Activated CD4-positive, alpha-beta T cell treated with anti-CD3 and anti-CD28 coated beads for 48 hours (primary cell): ENCODE measurements around the gene APOA1.

Experiments used
- DNase-seq: peaks from one replicate; pipeline ENCODE4 v3.0.0-alpha.2; 2020

APOA1 gene

DNA sequence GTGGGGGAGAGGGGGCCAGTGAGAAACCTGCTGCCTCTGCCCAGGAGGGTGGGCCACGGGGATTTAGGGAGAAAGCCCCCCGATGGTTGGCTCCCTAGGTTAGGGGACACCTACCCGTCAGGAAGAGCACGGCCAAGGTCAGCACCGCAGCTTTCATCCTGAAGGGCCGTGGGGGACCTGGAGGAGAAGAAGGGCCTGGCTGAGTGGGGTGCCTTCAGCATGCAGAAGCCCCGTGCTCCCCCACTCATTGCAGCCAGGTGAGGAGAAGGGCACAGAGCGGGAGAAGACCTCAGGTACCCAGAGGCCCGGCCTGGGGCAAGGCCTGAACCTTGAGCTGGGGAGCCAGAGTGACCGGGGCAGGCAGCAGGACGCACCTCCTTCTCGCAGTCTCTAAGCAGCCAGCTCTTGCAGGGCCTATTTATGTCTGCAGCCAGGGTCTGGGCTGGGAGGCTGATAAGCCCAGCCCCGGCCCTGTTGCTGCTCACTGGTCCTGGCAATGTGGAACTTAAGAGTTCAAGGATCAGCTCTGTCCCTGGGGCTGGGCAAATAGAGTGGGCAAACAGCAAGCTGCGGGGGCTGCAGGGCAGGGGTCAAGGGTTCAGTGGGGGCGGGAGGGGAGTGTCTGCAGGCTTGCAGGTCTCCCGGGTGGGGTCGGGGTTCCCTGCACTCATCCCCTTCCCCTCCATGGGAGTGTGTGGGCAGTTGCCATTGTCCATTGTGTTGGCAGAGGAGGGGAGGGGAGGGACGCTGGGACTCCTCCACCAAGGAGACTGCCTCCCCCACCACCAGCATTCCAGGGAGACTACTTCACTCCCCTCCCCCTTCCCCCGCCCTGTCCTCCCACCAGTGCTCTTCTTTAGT, at the start of gene APOA1:
TSS of gene APOA1 (minus strand) at position 392 of the 861 bp plus-strand sequence. CDS start at position 157, 235 bp downstream.
- DNase-seq = no peak

DNA sequence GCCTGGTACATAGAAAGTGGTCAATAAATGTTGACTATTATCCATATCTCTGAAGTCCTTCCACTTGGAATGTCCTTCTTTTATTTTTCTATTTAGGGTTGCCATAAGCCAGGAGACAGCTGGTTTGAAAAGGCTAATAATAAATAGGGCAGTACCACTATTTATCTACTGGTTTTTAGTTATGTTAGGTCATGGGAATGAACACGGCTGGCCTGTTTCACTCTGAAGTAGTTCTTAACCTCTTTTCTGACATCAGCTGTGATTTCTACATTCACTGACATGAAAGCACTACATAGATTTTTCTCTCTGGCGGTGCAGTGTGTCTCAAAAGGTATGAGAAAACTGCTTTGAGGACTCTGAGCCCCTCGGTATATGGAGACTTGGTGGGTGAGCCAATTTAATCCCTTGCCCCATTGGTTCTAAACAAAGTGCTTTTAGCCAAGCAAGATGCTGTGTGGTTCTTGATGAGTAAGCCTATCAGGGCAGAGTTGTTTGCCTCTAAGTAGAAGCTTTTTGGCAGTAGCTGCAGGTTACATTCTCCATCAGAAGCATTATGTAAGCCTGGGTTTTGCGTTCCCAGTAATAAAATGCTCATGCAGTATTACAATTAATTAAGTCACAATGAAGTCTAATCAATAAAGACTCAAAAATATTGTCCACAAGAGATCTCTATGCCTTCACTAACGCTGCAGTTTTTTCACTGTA, 48.7 kb upstream of the APOA1 start:
- DNase-seq = no peak

DNA sequence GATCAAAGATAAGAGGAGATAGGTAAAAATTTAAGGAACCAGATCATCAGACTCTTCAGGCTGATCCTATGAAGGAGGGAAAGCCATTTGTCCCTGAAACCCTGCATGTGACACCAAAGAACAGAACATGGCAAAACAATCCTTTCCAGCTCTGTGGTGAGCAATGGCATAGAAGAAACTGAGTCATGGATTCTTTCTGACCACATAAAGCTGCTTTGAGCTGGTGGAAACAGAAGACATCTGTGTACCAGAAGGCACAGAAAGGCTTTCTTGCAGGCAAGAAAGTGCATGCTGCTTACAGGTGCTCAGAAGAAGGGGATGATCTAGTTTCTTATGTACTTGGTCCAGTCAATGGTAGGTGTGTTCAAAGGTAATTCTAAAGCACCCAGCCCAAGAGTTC, 45.0 kb upstream of the APOA1 start:
- DNase-seq = peak; percentile 18

DNA sequence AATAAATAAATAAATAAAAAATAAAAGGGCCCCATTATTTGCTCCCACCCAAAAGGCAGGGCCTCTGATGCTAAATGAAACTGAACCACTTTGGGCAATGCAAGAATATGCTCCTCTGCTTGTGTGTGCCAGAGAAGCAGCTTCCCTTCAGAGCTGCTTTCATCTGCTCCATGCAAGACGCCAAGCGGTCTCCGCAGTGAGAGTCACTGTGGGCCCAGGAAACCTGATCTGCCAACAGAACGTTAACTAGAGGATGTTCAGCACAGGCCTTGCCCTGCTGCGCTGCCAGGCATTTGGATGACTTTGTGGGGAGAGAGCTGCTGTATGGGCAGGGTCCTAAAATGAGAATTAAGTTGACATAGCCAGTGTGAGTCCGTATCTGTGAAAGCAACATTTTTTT, 43.7 kb upstream of the APOA1 start:
- DNase-seq = no peak

DNA sequence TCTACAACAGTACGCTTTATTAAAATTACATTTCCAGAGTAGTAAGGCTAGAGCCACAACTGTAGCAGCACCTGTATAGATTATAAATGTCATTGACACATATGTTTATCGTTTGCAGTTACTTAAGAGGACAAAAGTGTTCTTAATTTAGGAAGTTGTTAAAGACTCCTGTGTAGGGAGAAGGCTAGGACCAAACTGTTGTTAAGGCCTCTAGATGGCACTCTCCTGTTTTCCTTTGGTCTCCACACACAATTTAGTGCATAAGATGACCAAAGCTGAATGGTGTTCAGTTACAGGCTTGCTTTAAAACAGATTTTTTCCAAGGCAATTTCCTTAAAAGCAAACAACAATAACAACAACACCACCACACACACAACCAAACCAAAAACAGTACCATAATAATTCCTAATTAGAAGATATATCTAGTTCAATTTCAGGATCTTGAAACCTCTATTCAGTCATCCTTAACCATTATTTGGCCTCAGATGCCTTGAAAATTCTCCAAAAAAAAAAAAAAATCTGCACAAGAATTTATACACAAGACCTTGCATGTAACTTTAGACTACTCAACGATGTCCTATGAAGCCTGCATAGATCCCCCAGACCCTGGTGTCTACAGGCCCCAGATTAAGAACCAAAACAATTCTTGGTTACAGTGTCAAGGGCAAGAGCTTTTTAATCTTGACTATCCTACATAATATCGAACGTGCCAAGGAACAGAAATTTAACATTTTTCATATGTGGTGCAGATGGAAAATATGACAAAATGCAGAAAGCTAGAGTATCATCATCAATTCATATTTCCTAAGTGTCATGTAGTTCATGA, 42.6 kb upstream of the APOA1 start:
- no peak for DNase-seq

DNA sequence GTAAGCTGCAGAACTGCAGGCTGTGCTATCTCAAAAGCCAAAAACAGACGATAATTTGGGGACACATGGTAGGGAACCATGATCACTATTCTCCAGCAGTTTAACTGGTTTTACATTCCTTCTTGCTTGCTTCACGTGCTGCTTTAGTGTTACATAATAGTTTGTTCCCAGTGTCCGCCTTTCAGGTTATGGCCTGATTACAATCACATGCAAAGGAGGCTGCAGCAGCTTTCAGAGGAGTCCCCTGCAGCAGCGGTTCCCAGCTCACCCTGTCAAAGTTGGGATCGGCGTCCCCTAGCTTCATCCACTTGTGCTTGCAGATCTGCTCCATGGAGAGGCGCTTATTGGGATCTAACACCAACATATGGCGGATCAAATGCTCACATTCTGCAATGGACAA, 39.2 kb upstream of the APOA1 start:
- DNase-seq = no peak

DNA sequence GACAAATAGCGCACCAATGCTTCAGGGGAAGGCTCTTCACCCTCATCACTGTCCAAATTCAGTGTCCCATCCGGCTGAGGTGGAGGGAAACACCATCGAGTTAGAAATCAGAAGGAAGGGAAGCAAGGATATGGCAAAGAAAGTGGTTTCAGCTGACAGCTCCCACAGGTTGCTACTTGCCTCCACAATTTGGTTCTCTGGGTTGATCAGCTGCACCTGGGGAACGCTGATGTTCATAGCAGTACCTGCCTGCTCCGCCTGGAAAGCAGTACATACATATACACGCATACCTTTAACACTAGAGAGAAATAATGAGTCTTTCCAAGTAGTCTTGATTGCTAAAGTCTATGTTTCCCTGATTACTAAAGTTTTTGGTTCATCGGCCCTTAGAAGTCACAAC, 37.8 kb upstream of the APOA1 start:
- no peak for DNase-seq

DNA sequence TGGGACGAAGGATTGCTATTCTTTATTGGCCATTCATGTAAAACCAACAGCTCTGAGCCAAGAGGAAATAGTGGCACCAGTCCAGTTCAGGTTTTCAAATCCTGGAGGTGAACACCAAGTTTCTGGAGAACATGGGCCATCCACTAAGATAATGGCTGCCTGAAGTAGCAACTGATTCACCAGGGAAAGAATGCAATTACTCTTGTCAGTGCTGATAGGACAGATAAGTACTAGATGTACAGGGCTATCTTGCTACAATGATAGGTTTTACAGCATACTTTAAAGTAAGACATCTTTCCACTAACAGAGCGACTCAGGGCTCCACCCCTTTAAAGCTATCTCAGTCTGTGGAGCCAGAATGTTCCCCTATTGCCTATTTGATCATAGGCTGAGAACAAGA, 36.8 kb upstream of the APOA1 start:
- DNase-seq = no peak

DNA sequence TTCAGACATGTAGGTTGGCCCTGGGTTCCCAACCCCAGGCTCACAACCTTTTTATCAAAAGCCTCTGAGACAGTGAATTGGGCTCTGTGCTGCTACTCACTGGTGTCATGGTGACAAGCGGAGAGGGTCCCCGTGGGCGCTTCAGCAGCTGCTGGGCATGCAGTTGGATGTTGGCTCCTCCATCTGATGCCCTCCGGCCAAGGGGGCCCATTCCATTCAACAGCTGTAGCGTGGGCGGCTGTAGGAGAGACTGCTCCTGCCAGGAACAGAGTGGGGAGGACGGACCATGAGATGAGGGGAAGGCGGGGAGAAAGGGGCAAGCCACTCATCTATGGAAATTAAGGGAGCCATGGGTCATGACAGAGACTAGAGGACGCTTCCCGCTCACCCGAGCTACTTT, 36.0 kb upstream of the APOA1 start:
- no peak for DNase-seq

DNA sequence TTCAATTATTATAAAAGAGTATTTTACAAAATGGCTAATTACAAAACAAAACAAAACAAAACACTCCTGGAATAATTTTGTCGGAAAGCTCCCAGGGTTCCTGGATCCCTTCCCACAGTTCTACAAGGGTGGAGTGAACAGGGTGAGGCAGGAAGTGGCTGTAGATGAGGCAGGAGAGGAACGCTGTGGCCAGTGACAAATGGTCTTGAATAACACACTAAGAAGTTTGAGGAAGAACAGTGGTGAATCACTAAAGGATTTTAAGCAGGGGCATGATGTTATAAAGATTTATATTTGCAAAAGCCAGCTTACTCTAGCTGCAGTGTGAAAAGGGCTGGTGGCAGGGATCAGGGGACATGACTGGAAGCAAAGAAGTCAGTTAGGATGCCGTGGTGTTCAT, 33.8 kb upstream of the APOA1 start:
- DNase-seq = no peak

DNA sequence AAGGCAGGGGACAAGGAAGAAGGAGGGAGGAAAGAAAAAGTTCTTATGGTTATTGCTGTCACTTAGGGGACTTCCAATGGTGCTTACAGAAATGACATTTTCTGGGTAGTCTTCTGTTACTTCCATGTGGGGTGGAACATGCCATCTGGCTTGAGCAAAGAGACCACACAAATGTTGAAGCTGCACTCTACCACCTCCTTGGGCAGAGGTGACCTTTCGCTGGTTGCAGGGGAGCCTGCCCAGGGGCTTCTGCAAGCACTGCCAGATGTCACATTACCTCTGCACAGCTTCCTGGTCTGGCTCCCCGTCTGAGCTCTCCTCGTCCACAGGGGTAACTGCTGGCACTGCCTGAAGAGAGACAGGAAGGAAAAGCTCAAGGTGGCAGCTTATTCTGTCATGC, 32.6 kb upstream of the APOA1 start:
- DNase-seq = no peak

DNA sequence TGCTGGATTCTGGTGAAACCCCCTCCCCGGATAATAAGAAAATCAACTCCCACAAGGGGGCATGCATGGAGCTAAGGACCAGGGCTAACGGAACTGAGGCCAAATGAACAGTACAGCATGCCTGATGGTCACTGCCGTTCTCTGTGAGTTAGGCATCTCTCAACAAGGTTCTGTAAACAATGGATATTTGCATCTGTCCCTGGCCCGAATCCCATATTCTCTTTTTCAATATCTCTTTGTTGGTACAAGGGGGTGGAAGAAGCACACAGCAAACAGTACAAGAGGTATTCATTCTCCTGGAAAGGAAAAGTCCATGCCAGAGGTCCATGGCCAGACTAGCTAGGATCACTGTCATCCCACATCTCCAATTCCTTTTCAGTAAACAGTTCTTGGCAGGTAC, 32.2 kb upstream of the APOA1 start:
- DNase-seq = no peak

DNA sequence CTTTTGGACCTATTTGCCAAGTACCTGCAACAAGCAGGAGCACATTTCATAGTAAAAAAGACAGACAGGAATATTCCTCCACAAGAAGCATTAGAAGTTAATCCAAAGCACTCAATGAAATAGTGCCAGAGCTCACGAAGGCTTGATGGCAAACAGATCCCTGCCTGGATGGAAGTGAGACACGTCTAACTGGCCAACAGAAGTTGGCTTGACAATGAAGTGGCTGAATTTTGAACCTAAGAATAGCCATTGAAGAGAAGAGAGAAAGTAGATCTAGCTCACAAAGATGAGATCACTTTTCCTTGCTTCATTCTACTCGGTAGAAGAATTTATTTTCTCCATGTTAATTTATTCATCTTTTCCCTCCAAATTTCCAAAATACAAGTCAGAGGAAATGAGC, 30.6 kb upstream of the APOA1 start:
- no peak for DNase-seq

DNA sequence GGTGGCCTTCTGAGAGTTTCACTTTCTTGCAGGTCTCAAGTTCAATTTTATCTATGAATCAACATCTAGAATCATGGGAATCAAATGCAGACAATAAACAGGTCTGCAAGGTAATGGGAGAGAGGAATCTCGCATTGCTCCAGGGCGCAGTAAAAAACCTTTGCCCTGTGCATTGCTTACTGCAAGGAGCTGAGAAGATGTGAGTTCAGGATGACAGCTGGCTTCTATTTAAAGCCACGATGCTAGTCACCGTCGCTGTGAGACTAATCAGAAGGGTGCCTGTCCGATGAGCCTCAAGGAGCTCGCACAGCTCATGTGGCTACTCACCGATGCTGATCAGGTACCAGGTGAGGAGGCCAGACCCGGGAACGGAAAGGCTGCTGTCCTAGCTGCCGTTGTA, 30.2 kb upstream of the APOA1 start:
- no peak for DNase-seq

DNA sequence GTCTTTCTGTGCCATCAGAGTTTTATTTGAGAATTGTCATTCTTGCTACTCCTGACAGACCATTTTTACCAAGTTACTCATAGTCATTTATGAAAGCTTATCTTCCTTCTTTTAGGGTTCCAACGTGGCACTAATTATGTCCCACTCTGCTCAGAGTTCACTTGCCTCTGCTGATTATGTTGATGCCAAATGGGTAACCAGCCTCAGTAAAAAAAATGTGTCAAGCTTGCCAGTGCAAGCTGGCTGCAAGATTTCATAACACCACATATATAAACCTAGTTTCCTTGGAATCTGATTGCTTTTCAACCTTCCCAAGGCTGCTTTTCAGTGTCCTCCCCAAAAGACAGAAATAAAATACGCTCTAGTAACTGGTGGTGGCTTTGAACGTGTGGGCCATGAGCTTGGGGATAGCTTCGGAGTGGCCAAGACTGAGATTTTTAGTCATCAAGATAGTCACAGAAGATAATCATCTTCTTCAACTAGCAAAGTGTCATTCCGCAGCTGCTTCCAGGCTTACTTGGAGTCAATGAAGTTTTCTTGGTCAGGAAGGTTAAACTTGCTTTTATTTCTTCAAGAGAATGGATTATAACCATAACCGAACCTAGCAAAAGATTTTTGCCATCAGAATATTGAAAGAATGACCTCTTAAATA, 29.5 kb upstream of the APOA1 start:
- DNase-seq = no peak

DNA sequence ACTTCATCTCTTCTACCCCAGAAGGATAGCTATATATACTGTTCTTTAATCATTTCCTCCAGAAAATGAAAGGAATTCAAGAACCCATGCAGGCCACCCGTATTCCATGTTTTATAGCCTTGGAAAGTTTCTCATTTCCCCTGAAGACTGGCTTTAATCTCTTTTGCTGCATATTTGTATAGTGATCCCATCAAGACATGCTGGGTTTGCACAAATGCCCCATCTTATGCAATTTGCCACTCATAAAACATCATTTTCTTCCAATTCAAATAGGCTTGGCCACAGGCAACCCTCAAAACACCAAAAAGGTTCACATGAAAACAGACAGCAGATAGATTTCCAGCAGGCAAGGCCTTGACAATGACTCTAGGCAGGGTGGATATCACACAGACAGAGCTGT, 28.3 kb upstream of the APOA1 start:
- DNase-seq = no peak

DNA sequence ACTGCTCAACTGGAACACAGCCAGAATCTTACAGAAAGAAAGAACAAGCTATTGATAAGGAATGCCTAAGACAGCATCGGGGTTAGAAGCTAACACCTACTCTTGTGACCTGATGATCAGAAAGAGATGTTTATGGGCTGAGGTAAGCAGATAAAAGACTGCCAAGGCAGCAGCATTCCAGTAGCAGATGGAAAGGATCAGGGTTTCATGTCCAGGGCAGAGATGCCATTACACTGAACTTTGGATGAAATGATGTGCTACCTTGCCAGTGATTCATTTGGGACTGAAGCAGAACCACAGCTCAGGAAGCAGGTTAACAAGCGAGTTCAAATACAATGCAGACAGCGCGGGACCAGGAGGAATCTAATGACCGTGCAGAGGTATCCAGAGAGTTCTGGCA, 27.1 kb upstream of the APOA1 start:
- DNase-seq = no peak

DNA sequence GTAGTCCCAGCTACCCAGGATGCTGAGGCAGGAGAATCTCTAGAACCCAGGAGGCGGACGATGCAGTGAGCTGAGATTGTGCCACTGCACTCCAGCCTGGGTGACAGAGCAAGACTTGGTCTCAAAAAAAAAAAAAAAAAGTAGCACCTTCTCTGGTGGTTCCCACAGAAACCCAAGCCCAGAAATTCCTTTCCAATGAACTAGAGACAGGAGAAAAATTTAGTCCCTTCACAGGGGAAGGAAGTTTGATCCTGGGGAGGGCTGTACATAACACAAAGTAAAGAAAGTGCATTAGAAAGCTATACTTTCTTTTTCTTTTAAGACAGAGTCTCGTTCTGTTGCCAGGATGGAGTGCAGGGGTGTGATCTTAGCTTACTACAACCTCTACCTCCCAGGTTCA, 25.5 kb upstream of the APOA1 start:
- DNase-seq = no peak

DNA sequence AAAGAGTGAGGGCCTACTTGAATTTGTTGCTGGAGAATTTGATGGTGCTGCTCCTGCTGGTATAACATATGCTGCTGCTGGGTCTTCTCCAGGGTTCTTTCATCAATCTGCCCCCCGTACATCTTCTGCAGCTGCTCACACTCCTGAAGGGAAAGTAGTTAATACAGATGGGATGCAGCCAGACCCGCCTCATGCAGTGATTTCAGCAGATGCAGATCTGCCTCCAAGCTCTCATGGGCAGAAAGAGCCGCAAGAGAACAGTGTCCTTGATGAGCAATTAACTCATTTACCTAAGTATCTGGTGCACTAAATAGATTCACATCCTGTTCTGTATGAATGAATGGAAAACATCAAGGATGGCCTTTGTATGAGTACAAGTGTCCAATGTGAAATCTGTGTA, 24.8 kb upstream of the APOA1 start:
- DNase-seq = no peak

DNA sequence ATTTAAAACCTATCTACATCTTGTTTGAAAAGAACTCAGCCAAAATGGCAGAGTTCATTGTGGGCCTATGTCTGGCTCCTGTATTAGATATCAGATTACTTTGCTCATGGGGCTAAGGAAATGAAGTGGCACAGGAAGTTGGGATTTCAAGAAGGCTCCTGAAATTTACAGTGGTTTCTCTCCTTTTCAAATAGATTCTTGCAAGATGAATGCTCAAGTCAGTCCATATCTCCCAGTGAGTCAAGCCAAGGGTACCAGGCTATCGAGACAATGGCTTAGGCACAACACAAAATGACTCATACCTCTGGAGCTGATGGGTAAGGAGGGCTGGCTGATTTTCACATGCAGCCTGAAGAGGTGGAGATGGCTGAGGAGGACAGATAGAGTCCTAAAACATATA, 24.1 kb upstream of the APOA1 start:
- no peak for DNase-seq

DNA sequence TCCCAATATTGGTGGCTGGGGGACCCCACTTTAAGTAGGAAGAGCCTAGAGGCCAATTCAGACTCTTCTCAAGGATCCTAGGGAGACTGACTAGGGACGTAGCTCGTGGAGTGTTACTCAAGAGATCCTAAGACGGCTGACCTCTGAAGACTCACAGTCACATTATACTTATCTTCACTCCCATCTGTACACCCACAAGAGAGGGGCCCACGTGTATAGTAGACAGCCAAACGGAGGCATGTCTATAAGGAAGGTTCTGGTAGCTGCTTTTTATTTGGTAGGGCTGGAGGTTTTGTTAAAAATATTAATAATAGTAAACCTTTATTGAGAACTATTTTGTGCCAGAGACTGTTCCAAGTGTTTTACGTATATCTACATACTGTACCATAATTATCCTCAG, 22.9 kb upstream of the APOA1 start:
- DNase-seq = no peak

DNA sequence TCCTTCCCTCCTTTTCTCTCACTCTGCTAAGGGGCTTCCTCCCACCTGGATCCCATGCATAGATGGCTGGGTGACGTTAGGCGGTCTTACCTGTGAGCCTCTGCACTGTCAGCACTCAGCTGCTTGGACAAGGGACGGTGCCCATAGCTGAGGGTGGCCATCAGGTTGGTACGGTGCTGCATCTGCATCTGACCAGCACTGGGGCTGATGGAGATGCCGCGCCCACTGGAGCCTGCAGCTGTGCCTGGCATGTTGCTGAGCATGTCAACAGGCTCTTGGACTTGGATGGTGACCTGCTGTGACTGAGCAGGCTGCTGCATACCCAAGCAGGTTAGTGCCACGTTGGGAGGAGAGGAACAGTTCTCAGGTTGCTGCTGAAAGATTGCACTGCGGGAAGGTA, 21.8 kb upstream of the APOA1 start:
- no peak for DNase-seq

DNA sequence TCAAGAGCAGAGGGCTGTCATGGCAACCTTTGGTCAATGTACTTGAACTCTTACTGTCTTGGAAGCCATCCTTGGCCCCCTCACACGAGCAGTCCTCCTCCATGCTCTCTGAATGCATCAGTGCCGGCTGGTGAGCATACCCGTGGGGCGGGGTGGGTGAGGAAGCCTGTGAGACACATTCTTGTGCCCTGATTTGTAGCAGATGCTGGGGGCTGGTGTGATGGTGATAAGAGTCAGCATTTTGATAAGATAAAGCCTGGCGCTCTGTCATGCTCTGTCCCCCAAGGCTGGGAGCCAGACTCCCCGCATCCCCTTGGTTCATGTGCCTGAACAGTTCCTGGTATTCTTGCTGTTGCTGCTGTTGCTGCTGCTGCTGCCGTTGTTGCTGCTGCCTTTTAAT, 20.5 kb upstream of the APOA1 start:
- DNase-seq = no peak
